Vagina (tissue), 2 donors: ENCODE data around the gene BAZ2B.

Source experiments
- CTCF ChIP-seq, 3 experiments: fragments of 450-650 bp in 2 of 3; fragments of 200-600 bp in 1 of 3; sonication (generic) in 1 of 3; IDR thresholded peaks; one replicate each; pipeline ENCODE4 v1.5.1; 2017 to 2019; ENCODE audit warnings: antibody characterized with exemption in 3 of 3, mild to moderate bottlenecking in 2 of 3, moderate library complexity in 2 of 3
- POLR2A ChIP-seq, 2 donors: fragments of 450-650 bp; IDR thresholded peaks; one replicate each; pipeline ENCODE4 v1.6.1; 2017; ENCODE audit warnings: antibody characterized with exemption in 2 of 2, mild to moderate bottlenecking in 2 of 2, moderate library complexity in 2 of 2
- POLR2AphosphoS5 ChIP-seq, 2 donors: sonication (generic); formaldehyde crosslinking; IDR thresholded peaks; one replicate each; pipeline ENCODE4 v1.9.0; 2017; ENCODE audit warnings: antibody characterized with exemption in 2 of 2, mild to moderate bottlenecking in 2 of 2, low read depth in 1 of 2; ENCODE audit not compliant: insufficient read depth in 1 of 2

DNA sequence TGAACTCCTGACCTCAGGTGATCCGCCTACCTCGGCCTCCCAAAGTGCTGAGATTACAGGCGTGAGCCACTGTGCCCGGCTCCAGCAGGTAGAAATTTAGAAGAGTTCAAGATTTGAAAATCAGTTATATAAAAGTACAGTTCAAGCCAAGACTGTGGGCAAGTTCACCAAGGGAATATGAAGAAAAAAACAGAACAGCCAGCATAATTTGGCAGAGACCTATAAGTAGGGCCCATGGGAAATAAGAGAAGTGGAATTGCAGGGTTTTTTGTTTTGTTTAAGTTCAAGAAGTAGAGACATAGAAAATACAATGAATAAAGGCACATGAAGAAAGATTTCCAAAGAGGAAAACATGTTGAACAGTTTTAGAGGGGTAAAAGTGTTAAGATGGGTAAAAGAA lies 57.9 kb downstream of the BAZ2B start:
- TF ChIP-seq POLR2A (IDR thresholded peaks at IDR 0.05): no peak
- no peak for TF ChIP-seq CTCF (IDR thresholded peaks at IDR 0.05)
- TF ChIP-seq POLR2AphosphoS5 (IDR thresholded peaks at IDR 0.05; ENCODE audit: insufficient read depth in 1 of 2, low read depth in 1 of 2): no peak
